ENCODE results near the gene L3MBTL4. TPM values are rescaled to one million over a fixed set of nuclear protein-coding genes. Genes with fewer than 3 reads are reported as not detected.
"Not testable (repeated sequence)": the region's sequence is repeated elsewhere in the genome, so short reads cannot be mapped to it uniquely, and the experiment has no call there.

The L3MBTL4 gene
- polyA plus RNA-seq, 4 donors = 2.6 to 6.5 (median 3.6) TPM

DNA sequence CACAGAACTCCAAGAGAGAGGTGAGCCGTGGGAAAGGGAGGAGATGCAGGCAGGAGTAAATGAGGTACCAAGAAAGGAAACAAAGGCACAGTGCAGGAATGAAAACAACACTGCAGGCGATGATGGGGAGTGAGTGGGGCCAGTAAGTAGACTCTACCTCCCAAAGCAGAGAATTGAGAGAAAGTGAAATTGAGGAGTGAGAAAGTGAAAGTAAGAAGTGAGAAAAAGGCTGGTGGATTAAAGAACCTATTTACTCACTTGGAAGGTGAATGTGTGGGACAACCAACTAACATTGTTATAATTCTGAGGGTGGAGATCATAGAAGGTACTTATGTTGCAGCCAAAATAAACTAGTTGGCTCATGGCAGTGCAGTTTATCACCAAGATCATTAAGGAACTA lies 326.3 kb downstream of the L3MBTL4 start:
- Histone ChIP-seq H3K4me3 (ENCODE audit: low read depth in 1 of 3, low read length in 3 of 3) (no peak overlapping the region), H3K36me3 (ENCODE audit: control insufficient read depth in 3 of 3, insufficient read depth in 2 of 3, low read depth in 1 of 3, low read length in 3 of 3) (peaks cover 0 to 1% (median 0%) of the 10 kb centered on the region in 3 donors), H3K9me3 (ENCODE audit: control insufficient read depth in 2 of 2, insufficient read depth in 1 of 2, low read depth in 1 of 2, low read length in 1 of 2) (no peaks in the 10 kb centered on the region), H3K4me1 (ENCODE audit: control insufficient read depth in 3 of 3, insufficient read depth in 2 of 3, low read depth in 1 of 3, low read length in 2 of 3) (no peaks in the 10 kb centered on the region), H3K27me3 (ENCODE audit: control insufficient read depth in 3 of 3, insufficient read depth in 3 of 3, low read length in 3 of 3) (no peaks in the 10 kb centered on the region), H3K27ac (ENCODE audit: low read depth in 1 of 3, low read length in 2 of 3) (no peak overlapping the region)
- DNase-seq (no peak), FAIRE-seq (no peak)
- WGBS, 3 donors = 85 to 92% (median 86%) methylated on average over 2 of the region's 2 CpGs

DNA sequence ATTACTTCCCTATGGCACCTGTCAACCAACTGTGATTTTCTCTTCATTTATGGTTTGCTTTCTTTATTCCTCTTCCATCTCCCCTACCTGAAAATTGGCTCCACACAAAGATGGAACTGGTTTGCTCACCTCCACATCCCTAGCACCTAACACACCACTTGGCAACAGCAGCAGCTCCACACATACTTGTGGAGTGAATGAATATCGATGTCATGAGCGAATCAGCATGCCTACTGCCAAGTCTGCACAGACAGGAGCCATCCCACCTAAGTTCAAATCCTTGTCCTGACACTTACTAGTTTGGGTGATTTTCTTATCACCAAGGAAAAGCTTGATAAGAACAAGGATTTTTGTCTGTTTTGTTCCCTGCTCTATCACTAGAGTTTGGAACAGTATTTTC lies 328.0 kb downstream of the L3MBTL4 start:
- Histone ChIP-seq H3K4me3 (ENCODE audit: low read depth in 1 of 3, low read length in 3 of 3) (no peak overlapping the region), H3K9me3 (ENCODE audit: control insufficient read depth in 2 of 2, insufficient read depth in 1 of 2, low read depth in 1 of 2, low read length in 1 of 2) (no peaks in the 10 kb centered on the region), H3K4me1 (ENCODE audit: control insufficient read depth in 3 of 3, insufficient read depth in 2 of 3, low read depth in 1 of 3, low read length in 2 of 3) (no peaks in the 10 kb centered on the region), H3K36me3 (ENCODE audit: control insufficient read depth in 3 of 3, insufficient read depth in 2 of 3, low read depth in 1 of 3, low read length in 3 of 3) (peaks cover 0 to 1% (median 0%) of the 10 kb centered on the region in 3 donors), H3K27ac (ENCODE audit: low read depth in 1 of 3, low read length in 2 of 3) (no peak overlapping the region), H3K27me3 (ENCODE audit: control insufficient read depth in 3 of 3, insufficient read depth in 3 of 3, low read length in 3 of 3) (no peaks in the 10 kb centered on the region)
- DNase-seq = no peak
- 91 to 99% (median 93%) methylated on average over 2 of the region's 2 CpGs for WGBS, 3 donors
- no peak for FAIRE-seq

DNA sequence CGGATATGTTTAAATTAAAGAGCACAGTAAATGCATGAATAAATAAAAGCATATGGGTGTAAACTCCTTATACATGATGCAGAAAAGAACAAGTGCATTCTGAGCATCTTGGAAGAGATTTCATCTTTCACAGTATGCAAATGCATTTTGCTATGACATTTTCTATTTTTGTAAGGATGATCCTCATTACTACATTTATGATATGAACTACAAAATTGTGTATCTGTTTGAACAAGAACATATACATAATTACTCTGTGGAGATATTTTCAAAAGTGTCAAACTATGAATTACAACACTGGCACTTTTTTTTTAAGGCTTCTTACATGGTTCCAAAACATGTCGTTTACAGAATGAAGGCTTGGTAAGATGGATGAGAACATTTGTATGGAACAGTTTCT lies 335.3 kb downstream of the L3MBTL4 start:
- FAIRE-seq = no peak
- no peak overlapping the region for H3K4me3 ChIP-seq (ENCODE audit: low read depth in 1 of 3, low read length in 3 of 3)
- H3K36me3 ChIP-seq (ENCODE audit: control insufficient read depth in 3 of 3, insufficient read depth in 2 of 3, low read depth in 1 of 3, low read length in 3 of 3) = no peaks in the 10 kb centered on the region
- H3K4me1 ChIP-seq (ENCODE audit: control insufficient read depth in 3 of 3, insufficient read depth in 2 of 3, low read depth in 1 of 3, low read length in 2 of 3) = no peaks in the 10 kb centered on the region
- no peak overlapping the region for H3K27ac ChIP-seq (ENCODE audit: low read depth in 1 of 3, low read length in 2 of 3)
- no peaks in the 10 kb centered on the region for H3K27me3 ChIP-seq (ENCODE audit: control insufficient read depth in 3 of 3, insufficient read depth in 3 of 3, low read length in 3 of 3)
- no peaks in the 10 kb centered on the region for H3K9me3 ChIP-seq (ENCODE audit: control insufficient read depth in 2 of 2, insufficient read depth in 1 of 2, low read depth in 1 of 2, low read length in 1 of 2)
- WGBS, 3 donors = 75 to 92% (median 86%) methylated on average over 2 of the region's 2 CpGs
- DNase-seq = no peak

DNA sequence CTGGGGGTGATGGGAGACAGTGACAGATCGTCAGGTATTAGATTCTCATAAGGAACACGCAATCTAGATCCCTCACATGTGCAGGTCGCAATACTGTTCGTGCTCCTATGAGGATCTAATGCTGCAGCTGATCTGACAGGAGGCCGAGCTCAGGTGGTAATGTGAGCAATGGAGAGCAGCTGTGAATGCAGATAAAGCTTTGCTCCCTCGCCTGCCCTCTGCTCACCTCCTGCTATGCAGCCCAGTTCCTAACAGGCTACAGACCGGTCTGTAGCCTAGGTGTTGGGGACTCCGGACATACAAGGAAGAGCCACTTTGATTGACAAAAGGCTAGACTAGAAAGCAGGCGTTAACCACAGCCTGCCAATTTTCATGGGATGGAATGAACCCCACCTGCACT lies 335.8 kb downstream of the L3MBTL4 start:
- Histone ChIP-seq H3K27me3 (ENCODE audit: control insufficient read depth in 3 of 3, insufficient read depth in 3 of 3, low read length in 3 of 3) (no peaks in the 10 kb centered on the region), H3K36me3 (ENCODE audit: control insufficient read depth in 3 of 3, insufficient read depth in 2 of 3, low read depth in 1 of 3, low read length in 3 of 3) (no peaks in the 10 kb centered on the region), H3K4me1 (ENCODE audit: control insufficient read depth in 3 of 3, insufficient read depth in 2 of 3, low read depth in 1 of 3, low read length in 2 of 3) (no peaks in the 10 kb centered on the region), H3K27ac (ENCODE audit: low read depth in 1 of 3, low read length in 2 of 3) (no peak overlapping the region), H3K9me3 (ENCODE audit: control insufficient read depth in 2 of 2, insufficient read depth in 1 of 2, low read depth in 1 of 2, low read length in 1 of 2) (no peaks in the 10 kb centered on the region), H3K4me3 (ENCODE audit: low read depth in 1 of 3, low read length in 3 of 3) (no peak overlapping the region)
- DNase-seq (no peak), FAIRE-seq (no peak)
- 85 to 95% (median 91%) methylated on average over 9 of the region's 9 CpGs for WGBS, 3 donors

DNA sequence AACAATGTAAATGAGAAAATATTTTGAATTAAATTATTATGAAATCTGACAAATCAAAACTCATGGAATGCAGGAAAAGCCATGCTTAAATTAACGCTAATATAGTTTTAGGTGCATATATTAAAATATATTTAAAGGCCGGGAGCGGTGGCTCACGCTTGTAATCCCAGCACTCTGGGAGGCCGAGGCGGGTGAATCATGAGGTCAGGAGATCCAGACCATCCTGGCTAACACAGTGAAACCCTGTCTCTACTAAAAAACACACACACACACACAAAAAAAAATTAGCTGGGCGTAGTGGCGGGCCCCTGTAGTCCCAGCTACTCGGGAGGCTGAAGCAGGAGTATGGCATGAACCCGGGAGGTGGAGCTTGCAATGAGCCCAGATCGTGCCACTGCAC lies 342.3 kb downstream of the L3MBTL4 start:
- not testable (repeated sequence) for H3K4me3 ChIP-seq (ENCODE audit: low read depth in 1 of 3, low read length in 3 of 3); FAIRE-seq; H3K27me3 ChIP-seq (ENCODE audit: control insufficient read depth in 3 of 3, insufficient read depth in 3 of 3, low read length in 3 of 3); DNase-seq; H3K4me1 ChIP-seq (ENCODE audit: control insufficient read depth in 3 of 3, insufficient read depth in 2 of 3, low read depth in 1 of 3, low read length in 2 of 3); H3K36me3 ChIP-seq (ENCODE audit: control insufficient read depth in 3 of 3, insufficient read depth in 2 of 3, low read depth in 1 of 3, low read length in 3 of 3); H3K9me3 ChIP-seq (ENCODE audit: control insufficient read depth in 2 of 2, insufficient read depth in 1 of 2, low read depth in 1 of 2, low read length in 1 of 2); H3K27ac ChIP-seq (ENCODE audit: low read depth in 1 of 3, low read length in 2 of 3)
- 94 to 98% (median 95%) methylated on average over 11 of the region's 11 CpGs for WGBS, 3 donors

DNA sequence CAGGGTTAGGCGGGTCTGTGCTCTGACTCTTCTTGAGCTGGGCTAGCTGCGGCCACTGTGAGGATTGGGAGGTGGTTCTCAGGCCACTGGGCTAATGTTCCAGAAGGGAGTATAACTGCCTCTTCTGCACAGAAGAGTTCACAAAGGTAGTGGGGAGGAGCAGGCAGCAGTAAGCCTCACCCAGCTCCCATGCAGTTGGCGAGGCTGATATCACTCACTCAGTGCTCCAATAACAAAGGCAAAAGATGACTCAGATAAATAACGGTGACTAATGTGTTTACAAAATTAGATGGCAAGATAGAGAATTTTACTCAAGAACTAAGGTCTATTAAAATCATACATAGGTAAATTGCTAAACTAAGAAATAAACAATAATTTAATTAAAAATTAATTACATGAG lies 345.2 kb downstream of the L3MBTL4 start:
- no peaks in the 10 kb centered on the region for H3K4me1 ChIP-seq (ENCODE audit: control insufficient read depth in 3 of 3, insufficient read depth in 2 of 3, low read depth in 1 of 3, low read length in 2 of 3)
- 81 to 91% (median 88%) methylated on average over 4 of the region's 4 CpGs for WGBS, 3 donors
- FAIRE-seq (no peak), DNase-seq (no peak)
- H3K4me3 ChIP-seq (ENCODE audit: low read depth in 1 of 3, low read length in 3 of 3) = no peak overlapping the region
- H3K9me3 ChIP-seq (ENCODE audit: control insufficient read depth in 2 of 2, insufficient read depth in 1 of 2, low read depth in 1 of 2, low read length in 1 of 2) = peaks cover 0 to 6% of the 10 kb centered on the region in 2 donors
- no peaks in the 10 kb centered on the region for H3K36me3 ChIP-seq (ENCODE audit: control insufficient read depth in 3 of 3, insufficient read depth in 2 of 3, low read depth in 1 of 3, low read length in 3 of 3)
- no peak overlapping the region for H3K27ac ChIP-seq (ENCODE audit: low read depth in 1 of 3, low read length in 2 of 3)
- H3K27me3 ChIP-seq (ENCODE audit: control insufficient read depth in 3 of 3, insufficient read depth in 3 of 3, low read length in 3 of 3) = no peaks in the 10 kb centered on the region

DNA sequence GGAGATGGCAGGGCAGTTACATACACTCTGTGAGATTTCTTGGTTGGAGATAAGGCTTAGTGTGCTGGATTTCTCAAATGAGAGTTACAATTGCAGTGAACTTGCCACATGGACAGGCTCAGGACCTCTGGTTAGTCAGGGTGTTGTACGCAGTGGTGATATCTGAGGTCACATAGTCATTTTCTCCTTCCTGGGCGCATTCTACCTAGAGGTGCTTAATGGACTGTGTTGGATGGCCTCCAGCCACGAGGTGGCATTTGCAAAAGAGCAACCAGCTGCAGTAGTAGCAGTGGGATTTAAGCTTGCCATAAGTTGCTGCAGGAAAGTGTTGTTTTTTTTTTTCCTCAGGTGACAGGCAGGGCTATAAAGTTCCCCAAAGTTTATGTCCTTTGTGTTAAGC lies 345.6 kb downstream of the L3MBTL4 start:
- no peak overlapping the region for H3K4me3 ChIP-seq (ENCODE audit: low read depth in 1 of 3, low read length in 3 of 3)
- no peak for FAIRE-seq
- H3K4me1 ChIP-seq (ENCODE audit: control insufficient read depth in 3 of 3, insufficient read depth in 2 of 3, low read depth in 1 of 3, low read length in 2 of 3) = no peaks in the 10 kb centered on the region
- no peak for DNase-seq
- H3K27me3 ChIP-seq (ENCODE audit: control insufficient read depth in 3 of 3, insufficient read depth in 3 of 3, low read length in 3 of 3) = no peaks in the 10 kb centered on the region
- no peak overlapping the region for H3K27ac ChIP-seq (ENCODE audit: low read depth in 1 of 3, low read length in 2 of 3)
- H3K9me3 ChIP-seq (ENCODE audit: control insufficient read depth in 2 of 2, insufficient read depth in 1 of 2, low read depth in 1 of 2, low read length in 1 of 2) = peaks cover 0 to 6% of the 10 kb centered on the region in 2 donors
- no peaks in the 10 kb centered on the region for H3K36me3 ChIP-seq (ENCODE audit: control insufficient read depth in 3 of 3, insufficient read depth in 2 of 3, low read depth in 1 of 3, low read length in 3 of 3)
- 63 to 83% (median 80%) methylated on average over 3 of the region's 3 CpGs for WGBS, 3 donors

DNA sequence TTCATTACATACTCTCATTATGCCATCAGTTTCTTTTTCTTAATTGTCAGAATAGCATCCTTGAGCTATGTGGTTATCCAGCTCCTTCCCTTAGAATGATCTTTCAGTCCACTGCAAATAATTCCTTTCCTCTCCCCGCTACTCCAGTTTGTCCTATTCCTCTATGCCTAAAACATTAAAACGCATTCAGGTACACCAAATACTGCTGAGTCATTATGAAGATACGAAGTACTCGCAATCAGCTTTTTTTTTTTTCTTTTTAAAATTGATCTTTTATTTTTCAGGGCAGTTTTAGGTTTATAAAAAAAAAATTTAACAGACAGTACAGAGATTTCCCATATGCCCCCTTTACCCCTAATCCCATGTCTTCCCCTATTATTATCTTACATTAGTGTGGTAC lies 354.6 kb downstream of the L3MBTL4 start:
- Histone ChIP-seq H3K36me3 (ENCODE audit: control insufficient read depth in 3 of 3, insufficient read depth in 2 of 3, low read depth in 1 of 3, low read length in 3 of 3) (no peaks in the 10 kb centered on the region), H3K27me3 (ENCODE audit: control insufficient read depth in 3 of 3, insufficient read depth in 3 of 3, low read length in 3 of 3) (no peaks in the 10 kb centered on the region), H3K4me1 (ENCODE audit: control insufficient read depth in 3 of 3, insufficient read depth in 2 of 3, low read depth in 1 of 3, low read length in 2 of 3) (no peaks in the 10 kb centered on the region), H3K9me3 (ENCODE audit: control insufficient read depth in 2 of 2, insufficient read depth in 1 of 2, low read depth in 1 of 2, low read length in 1 of 2) (no peaks in the 10 kb centered on the region), H3K4me3 (ENCODE audit: low read depth in 1 of 3, low read length in 3 of 3) (no peak overlapping the region), H3K27ac (ENCODE audit: low read depth in 1 of 3, low read length in 2 of 3) (no peak overlapping the region)
- DNase-seq (no peak), FAIRE-seq (no peak)
- WGBS, 3 donors = 87 to 95% (median 89%) methylated on average over 4 of the region's 4 CpGs

DNA sequence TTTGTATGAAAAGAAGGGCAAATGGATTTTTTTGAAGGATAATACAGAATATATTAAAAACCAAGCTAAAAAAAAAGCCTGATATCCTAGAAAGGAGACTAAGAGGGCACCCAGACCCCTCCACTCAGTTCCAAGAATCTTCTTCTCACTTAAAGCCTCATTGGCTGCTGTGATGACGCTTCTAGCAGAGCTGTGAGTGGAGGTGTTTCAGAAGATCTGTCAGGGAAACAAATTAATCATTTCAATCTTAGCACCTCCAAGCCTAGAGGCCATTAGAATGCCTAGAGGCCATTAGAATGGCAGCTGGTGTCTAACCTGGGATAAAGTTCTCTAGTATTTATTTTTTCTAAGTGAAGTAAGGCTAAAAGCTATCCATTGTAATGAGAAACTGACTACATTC lies 355.2 kb downstream of the L3MBTL4 start:
- H3K27me3 ChIP-seq (ENCODE audit: control insufficient read depth in 3 of 3, insufficient read depth in 3 of 3, low read length in 3 of 3) = no peaks in the 10 kb centered on the region
- no peaks in the 10 kb centered on the region for H3K9me3 ChIP-seq (ENCODE audit: control insufficient read depth in 2 of 2, insufficient read depth in 1 of 2, low read depth in 1 of 2, low read length in 1 of 2)
- WGBS, 3 donors = 71 to 80% (median 73%) methylated on average over 1 of the region's 1 CpG
- no peak overlapping the region for H3K27ac ChIP-seq (ENCODE audit: low read depth in 1 of 3, low read length in 2 of 3)
- FAIRE-seq (no peak), DNase-seq (no peak)
- H3K4me3 ChIP-seq (ENCODE audit: low read depth in 1 of 3, low read length in 3 of 3) = no peak overlapping the region
- no peaks in the 10 kb centered on the region for H3K36me3 ChIP-seq (ENCODE audit: control insufficient read depth in 3 of 3, insufficient read depth in 2 of 3, low read depth in 1 of 3, low read length in 3 of 3)
- no peaks in the 10 kb centered on the region for H3K4me1 ChIP-seq (ENCODE audit: control insufficient read depth in 3 of 3, insufficient read depth in 2 of 3, low read depth in 1 of 3, low read length in 2 of 3)

All from small intestine (tissue), 7 donors.